ENCODE results near the gene SMIM38. TPM values are rescaled to one million over a fixed set of nuclear protein-coding genes. Genes with fewer than 3 reads are reported as not detected.

SMIM38 gene
- total and polyA plus RNA-seq, 4 donors = 0.03 to 1.7 (median 0.07) TPM

DNA sequence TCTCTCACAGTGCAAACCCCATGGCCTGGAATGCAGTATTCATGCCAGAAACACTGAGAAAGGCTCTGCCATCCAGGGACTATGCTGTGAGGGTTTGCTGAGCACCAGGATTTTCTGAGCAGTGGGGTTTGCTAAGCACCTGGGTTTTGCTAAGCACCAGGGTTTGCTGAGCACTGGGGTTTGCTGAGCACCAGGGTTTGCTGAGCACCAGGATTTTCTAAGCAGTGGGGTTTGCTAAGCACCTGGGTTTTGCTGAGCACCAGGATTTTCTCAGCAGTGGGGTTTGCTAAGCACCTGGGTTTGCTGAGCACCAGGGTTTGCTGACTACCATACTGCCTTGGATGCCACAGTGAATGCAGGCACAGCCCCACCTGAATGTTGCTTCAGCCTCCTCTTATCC is 48.3 kb upstream of the SMIM38 start:
- Histone ChIP-seq H3K9me3 (ENCODE audit: control insufficient read depth in 4 of 4, low read length in 3 of 4) (no peaks in the 10 kb centered on the region), H3K4me1 (ENCODE audit: control insufficient read depth in 4 of 4, insufficient read depth in 4 of 4, low read length in 3 of 4) (no peaks in the 10 kb centered on the region), H3K36me3 (ENCODE audit: control insufficient read depth in 4 of 4, insufficient read depth in 3 of 4, low read depth in 1 of 4, low read length in 3 of 4) (no peaks in the 10 kb centered on the region), H3K4me3 (ENCODE audit: low read depth in 1 of 3, low read length in 3 of 3) (no peak overlapping the region), H3K27ac (ENCODE audit: low read depth in 1 of 2, low read length in 2 of 2) (no peak overlapping the region), H3K9ac (ENCODE audit: low read depth in 1 of 2, low read length in 2 of 2) (no peak overlapping the region), H3K27me3 (ENCODE audit: control insufficient read depth in 4 of 4, insufficient read depth in 4 of 4, low read length in 3 of 4) (no peaks in the 10 kb centered on the region)
- TF ChIP-seq HNF4A (conservative IDR thresholded peaks at IDR 0.05) (no peak), FOXA2 (IDR thresholded peaks at IDR 0.05) (no peak), CTCF (IDR thresholded peaks at IDR 0.05; ENCODE audit: low read depth, low read length, missing input control) (no peak), SP1 (IDR thresholded peaks at IDR 0.05) (no peak), REST (IDR thresholded peaks at IDR 0.05) (no peak), RXRA (IDR thresholded peaks at IDR 0.05) (no peak), EGR1 (IDR thresholded peaks at IDR 0.05; ENCODE audit: low read depth in 2 of 2) (no peak), HNF4G (IDR thresholded peaks at IDR 0.05) (no peak), JUND (IDR thresholded peaks at IDR 0.05) (no peak), YY1 (IDR thresholded peaks at IDR 0.05) (no peak), GABPA (IDR thresholded peaks at IDR 0.05 in 1 of 2, conservative IDR thresholded peaks at IDR 0.05 in 1 of 2) (no peak), TAF1 (conservative IDR thresholded peaks at IDR 0.05) (no peak), NR2F2 (IDR thresholded peaks at IDR 0.05) (no peak), ZBTB33 (IDR thresholded peaks at IDR 0.05) (no peak), FOXA1 (IDR thresholded peaks at IDR 0.05) (no peak), RAD21 (IDR thresholded peaks at IDR 0.05) (no peak)
- TF ChIP-seq, protein P1, sequence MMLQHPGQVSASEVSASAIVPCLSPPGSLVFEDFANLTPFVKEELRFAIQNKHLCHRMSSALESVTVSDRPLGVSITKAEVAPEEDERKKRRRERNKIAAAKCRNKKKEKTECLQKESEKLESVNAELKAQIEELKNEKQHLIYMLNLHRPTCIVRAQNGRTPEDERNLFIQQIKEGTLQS (IDR thresholded peaks at IDR 0.05) = no peak
- TF ChIP-seq, protein P2, sequence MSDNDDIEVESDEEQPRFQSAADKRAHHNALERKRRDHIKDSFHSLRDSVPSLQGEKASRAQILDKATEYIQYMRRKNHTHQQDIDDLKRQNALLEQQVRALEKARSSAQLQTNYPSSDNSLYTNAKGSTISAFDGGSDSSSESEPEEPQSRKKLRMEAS (IDR thresholded peaks at IDR 0.05) = no peak
- no peak for DNase-seq (ENCODE audit: low spot score)
